Measurements from ENCODE around the gene GLRX5. TPM values are rescaled to one million over a fixed set of nuclear protein-coding genes. Genes with fewer than 3 reads are reported as not detected.
"Not testable (repeated sequence)": the region's sequence is repeated elsewhere in the genome, so short reads cannot be mapped to it uniquely, and the experiment has no call there.

Gene GLRX5
- total RNA-seq, 1 donor from 2014 or later = 38.7 TPM

DNA sequence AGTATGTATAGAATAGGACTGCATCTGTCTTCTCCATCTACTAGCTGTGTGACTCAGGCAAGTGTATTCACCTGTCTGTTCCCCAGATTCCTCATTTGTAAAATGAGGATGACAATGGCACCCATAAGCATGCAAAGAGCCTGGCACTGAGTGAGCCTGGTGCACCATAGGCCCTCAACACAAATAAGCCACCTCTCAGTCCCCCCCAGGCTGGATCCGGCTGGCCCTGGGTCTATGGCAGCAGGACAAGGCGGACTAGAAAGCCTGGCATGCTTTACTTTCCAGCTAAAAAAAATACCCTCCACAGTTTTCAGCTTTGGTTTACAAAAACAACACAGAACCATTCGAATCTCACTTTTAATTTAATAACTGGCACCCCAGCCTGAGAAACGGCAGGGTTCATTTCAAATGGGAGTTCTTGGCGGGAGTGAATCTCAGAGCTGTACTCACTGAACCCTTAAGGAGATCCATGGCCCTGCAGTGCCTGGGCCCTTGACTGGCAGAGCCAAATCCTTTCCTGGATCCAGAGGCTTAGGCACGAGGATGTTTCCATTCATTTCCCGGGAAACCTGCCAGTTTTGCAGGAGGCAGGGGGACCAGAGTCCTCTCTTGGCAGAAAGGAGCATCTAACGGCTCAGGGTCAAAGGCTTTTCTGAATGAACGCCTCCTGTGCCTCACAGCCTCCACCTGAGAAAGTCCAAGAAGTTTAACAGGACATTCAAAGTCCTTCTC lies 36.1 kb upstream of the GLRX5 start:
- no peak for DNase-seq (ENCODE audit: extremely low read depth, low read depth, low spot score)

- no peak for DNase-seq (ENCODE audit: extremely low read depth, low read depth, low spot score)
These were observed 35.5 kb upstream of the GLRX5 start for GRCh38 chr14:95499354-95499750.

- DNase-seq (ENCODE audit: extremely low read depth, low read depth, low spot score) = no peak
These were observed 34.6 kb upstream of the GLRX5 start for GRCh38 chr14:95500201-95500681.

GRCh38 chr14:95500772-95501401 lies 34.0 kb upstream of the GLRX5 start:
- DNase-seq (ENCODE audit: extremely low read depth, low read depth, low spot score) = no peak

DNA sequence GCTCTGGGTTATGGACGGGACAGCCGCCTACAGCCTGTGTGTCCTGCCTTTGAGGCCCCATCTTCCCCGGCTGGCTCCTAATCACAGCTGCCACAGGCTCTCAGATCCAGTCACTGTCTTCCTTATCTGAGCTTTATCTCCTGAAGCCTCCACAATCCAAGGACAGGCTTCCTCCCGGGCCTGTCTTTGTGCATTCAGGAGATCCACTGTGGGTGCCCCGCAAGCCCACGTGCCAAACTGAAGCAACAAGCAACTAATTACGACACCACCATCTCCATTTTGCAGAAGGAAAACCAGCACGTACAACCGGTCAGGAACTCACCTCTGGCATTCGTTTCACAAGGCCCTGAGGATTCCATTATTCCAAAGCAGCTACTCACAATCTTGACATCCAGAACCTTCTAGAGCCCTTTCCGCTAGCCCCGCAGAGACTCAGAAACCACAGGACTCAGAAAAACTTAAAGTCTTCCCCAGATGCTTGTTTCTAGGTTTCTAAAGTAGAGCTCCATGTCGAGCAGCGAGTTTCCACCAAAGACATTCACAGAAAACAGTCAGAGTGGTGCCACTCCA lies 32.4 kb upstream of the GLRX5 start:
- DNase-seq (ENCODE audit: extremely low read depth, low read depth, low spot score) = no peak

DNA sequence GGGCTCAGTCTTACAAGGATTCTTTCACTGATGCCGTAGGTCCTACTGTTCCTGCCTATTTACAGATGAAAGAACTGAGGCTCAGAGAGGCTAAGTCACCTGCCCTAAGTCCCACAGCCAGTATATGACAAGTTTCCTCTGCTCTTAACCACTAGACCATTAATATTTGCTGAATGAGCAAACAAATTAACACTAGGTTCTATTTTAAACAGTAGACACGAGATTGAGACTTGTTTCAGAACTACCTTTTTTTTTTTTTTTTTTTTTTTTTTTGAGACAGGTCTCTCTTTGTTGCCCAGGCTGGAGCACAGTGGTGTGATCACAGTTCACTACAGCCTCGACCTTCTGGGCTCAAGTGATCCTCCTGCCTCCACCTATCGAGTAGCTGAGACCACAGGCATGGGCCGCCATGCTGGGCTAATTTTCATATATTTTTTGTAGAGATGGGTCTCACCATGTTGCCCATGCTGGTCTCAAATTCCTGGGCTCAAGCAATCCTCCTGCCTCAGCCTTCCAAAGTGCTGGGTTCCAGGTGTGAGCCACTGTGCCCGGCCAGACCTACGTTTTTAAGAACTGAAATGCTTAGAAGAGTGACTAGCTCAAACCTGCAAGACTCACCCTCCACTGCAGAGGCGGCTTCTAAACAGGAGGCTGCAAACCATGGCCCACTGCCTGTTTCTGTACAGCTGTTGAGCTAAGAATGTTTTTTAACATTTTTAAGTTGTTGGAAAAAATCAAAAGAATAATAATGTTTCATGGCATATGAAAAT lies 31.3 kb upstream of the GLRX5 start:
- no peak for DNase-seq (ENCODE audit: extremely low read depth, low read depth, low spot score)

GRCh38 chr14:95504135-95505029 lies 30.5 kb upstream of the GLRX5 start:
- no peak for DNase-seq (ENCODE audit: extremely low read depth, low read depth, low spot score)

DNA sequence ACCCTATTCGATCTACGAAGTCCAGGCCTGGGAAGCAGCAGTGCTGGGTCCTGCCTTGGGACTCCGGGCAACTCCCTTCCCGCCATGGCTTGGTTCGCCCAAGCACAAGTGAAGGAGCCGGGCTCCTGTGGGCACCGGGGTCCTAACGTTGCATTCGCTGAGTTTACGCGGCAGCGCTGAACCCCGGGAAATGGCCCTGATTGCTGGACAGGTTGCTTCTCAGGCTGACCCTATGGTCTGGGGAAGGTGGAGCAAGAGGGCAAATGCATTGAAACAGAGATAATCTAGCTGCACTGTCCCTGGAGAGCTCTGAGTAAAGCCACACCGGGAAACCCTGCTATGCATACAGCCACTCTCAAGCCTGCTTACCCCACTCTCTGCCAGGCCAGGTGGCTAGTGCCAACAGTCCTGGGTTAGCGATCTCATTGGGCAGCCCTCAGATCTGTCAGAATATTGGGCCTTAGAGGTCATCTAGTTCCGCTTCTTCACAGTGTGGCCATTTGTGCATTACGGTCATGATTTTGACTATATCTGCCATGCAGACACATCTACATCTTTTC lies 29.7 kb upstream of the GLRX5 start:
- DNase-seq (ENCODE audit: extremely low read depth, low read depth, low spot score) = no peak

GRCh38 chr14:95507174-95507573 lies 27.7 kb upstream of the GLRX5 start:
- no peak for DNase-seq (ENCODE audit: extremely low read depth, low read depth, low spot score)

DNA sequence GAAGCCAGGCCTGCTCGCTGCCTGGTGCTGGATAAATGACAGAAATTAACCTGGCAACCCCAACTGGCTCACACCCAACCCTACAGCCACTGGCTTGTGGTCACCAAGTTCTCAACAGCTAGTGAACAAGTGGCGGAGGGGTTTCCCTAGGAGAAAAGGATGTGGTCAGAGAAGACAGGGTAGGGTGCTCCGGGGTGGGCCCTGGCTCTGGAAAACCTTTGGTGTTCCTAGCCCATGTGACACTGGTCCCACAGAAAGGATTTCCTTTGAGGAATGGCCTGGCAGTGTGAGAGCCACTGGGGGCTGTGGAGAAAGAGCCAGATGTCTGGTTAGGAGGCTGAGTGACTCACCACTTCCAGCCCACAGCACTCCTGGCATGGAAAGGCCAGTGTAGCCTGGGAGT lies 27.1 kb upstream of the GLRX5 start:
- DNase-seq (ENCODE audit: extremely low read depth, low read depth, low spot score) = no peak

DNA sequence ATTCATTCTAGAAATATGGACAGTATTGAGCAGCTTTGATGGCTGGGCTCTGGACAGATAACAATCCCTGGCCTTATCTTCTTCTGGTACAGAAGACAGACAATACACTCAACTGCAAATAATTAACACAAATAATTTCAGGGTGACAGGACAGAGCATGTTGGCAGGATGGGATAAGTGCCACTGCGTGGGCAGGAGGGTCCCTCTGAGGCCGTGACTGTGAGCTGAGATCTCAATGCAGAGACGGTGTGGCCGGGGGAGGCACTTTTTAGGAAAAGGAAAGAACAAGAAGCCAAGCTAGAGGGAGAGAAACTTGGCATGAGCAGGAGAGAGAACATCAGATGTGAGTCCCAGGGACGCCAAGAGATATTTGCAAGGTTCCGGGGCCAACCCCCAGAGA lies 26.5 kb upstream of the GLRX5 start:
- no peak for DNase-seq (ENCODE audit: extremely low read depth, low read depth, low spot score)

DNA sequence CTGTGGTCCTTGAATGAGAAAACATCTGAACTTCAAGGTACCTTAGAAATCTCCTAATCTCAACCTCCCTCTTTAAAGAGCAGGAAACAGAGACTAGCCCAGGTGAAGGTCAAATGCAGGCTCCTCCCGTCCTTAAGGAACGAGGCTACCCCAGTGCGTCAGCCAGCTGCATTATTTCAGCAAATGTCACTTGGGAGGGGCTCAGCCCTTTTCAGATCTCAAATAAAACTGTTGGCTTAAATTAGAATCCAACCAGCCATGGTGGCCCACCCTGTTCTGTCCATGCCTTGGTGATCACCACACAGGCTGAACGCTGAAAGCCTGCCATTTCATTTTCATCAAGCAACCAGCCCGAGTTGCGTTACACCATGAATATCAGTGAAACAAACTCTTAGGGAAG lies 25.4 kb upstream of the GLRX5 start:
- DNase-seq (ENCODE audit: extremely low read depth, low read depth, low spot score) = no peak

DNA sequence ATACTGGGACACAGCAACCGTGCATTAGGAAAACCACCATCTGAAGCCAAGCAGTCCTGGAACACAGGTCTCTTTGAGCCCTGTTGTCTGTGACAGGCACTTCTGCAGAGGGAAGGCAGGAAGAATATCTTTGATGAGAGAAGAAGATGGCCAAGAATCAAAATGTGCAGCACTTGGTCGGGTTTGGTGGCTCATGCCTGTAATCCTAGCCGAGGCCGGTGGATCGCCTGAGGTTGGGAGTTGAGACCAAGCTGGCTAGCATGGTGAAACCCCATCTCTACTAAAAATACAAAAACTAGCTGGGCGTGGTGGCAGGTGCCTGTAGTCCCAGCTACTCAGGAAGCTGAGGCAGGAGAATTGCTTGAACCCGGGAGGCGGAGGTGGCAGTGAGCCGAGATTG lies 24.5 kb upstream of the GLRX5 start:
- DNase-seq (ENCODE audit: extremely low read depth, low read depth, low spot score) = not testable (repeated sequence)

DNA sequence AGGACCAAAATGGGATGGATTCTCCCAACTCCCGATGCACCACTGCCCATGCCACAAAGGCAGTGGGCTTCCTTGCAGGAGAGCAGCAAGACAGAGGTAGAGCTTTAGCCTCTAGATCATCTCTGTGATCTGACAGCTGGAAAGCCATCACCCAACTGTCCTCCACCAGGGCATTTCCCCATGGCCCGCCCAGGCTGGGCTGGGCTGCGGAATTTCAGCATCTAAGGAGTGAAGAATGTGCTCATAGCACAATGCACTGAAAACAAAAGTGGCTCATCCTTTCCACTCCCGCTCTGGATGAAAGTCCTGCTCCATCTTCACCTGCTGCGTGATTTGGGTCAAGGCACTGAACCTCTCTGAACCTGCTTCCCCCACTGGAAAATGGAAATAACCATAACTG lies 24.0 kb upstream of the GLRX5 start:
- no peak for DNase-seq (ENCODE audit: extremely low read depth, low read depth, low spot score)

DNA sequence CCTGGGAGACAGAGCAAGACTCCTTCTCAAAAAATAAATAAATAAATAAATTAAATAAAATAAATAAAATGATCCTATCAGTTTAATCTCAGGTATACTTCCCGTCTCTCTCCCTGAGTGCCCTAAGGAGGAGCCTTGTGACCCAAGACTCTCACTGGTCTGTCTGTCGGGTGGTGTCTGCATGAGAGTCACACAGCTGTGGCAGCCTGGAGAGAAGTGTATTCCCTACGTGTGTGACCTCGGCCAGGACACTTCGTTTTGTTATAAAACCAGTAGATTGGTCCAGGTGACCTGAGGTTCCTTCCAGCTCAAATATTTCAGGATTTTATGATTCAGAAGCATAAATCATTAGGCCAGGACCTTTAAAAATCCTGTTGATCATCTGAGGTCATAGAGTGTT lies 23.2 kb upstream of the GLRX5 start:
- no peak for DNase-seq (ENCODE audit: extremely low read depth, low read depth, low spot score)

GRCh38 chr14:95513291-95513690 lies 21.6 kb upstream of the GLRX5 start:
- DNase-seq (ENCODE audit: extremely low read depth, low read depth, low spot score) = no peak

GRCh38 chr14:95514131-95515079 lies 20.4 kb upstream of the GLRX5 start:
- no peak for DNase-seq (ENCODE audit: extremely low read depth, low read depth, low spot score)

DNA sequence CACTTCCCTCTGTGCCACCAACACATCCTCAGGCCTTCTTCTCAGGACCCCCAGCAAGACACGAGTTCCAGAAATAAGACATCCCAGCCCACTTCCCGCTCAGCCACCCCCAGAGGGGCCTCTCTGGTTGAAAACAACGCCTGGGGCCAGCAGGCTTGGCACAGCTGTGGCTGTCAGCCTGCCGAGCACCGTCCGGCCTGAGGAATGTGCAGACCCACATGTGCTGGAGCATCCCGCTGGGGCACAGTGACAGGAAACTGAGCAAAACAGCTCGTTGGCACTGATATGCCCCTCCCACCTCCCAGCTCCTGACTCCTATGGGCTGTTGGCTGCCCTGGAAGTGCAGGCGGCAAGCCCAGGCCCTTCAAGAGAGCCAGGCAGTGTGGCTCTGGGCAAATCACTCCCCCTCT lies 19.8 kb upstream of the GLRX5 start:
- no peak for DNase-seq (ENCODE audit: extremely low read depth, low read depth, low spot score)

All from glomerular endothelial cell (primary cell).